Coronary artery (tissue), 2 donors: Measurements from ENCODE around the gene NLGN1.

Experiments
- DNase-seq: peaks from one replicate; pipeline ENCODE4 v3.0.0-alpha.2; 2017; ENCODE audit warnings: low spot score
- H3K27ac ChIP-seq, 2 donors: fragments of 200-600 bp; sonication (generic); one replicate each; pipeline ENCODE4 v1.5.1; 2016 to 2019
- H3K4me3 ChIP-seq: fragments of 200-600 bp; sonication (generic); 2 replicates; pipeline ENCODE4 v1.5.1; 2016; ENCODE audit warnings: mild to moderate bottlenecking, moderate library complexity
- CTCF ChIP-seq: fragments of 200-600 bp; sonication (generic); IDR thresholded peaks from one replicate; pipeline ENCODE4 v1.5.1; 2019; ENCODE audit warnings: antibody characterized with exemption

The NLGN1 gene

DNA sequence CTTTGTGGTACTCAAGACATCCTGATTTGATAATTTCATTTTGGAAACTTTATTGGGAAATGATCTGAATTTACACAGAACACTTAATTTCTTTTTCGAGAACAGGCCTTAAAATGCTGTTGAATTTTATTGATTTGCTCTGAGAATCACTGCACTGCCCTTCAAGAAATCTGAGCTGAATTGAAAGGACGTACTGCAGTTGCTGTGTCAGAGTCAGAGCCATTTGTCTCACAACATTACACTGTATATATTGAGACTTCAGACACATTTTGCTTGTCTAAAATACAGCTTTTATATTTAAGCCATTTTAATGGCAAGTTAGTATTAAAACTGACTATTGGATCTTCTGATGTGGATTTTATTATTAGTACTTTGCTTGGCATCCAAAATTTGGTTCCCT is 504.1 kb downstream of the NLGN1 start:
- Histone ChIP-seq H3K27ac (no peak overlapping the region), H3K4me3 (no peak overlapping the region)
- TF ChIP-seq CTCF: no peak
- no peak for DNase-seq

DNA sequence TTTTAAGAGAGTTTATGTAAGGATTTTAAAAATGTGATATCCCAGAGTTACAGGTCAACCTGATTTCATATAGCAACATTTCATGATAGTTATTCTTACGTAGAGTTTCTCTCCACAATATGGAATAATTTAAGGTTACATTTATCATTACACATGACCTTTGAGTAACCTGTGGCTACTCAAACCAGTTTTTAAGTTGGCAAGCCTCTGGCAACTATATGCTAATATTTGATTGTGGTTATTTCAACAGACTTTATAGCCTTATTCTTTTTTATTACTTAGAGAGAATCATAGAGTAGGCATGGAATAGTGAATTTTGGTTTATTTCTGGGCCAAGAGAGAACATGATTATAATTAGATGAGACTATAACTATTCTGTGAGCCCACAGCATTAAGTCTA is 504.9 kb downstream of the NLGN1 start:
- Histone ChIP-seq H3K27ac (no peak overlapping the region), H3K4me3 (no peak overlapping the region)
- DNase-seq: no peak
- TF ChIP-seq CTCF: no peak

- no peak overlapping the region for H3K4me3 ChIP-seq
- TF ChIP-seq CTCF: no peak
- DNase-seq: no peak
- no peak overlapping the region for H3K27ac ChIP-seq
These were observed 505.3 kb downstream of the NLGN1 start for GRCh38 chr3:173902871-173903270.

GRCh38 chr3:173905381-173905780 is 507.8 kb downstream of the NLGN1 start:
- no peak for TF ChIP-seq CTCF
- no peak for DNase-seq

DNA sequence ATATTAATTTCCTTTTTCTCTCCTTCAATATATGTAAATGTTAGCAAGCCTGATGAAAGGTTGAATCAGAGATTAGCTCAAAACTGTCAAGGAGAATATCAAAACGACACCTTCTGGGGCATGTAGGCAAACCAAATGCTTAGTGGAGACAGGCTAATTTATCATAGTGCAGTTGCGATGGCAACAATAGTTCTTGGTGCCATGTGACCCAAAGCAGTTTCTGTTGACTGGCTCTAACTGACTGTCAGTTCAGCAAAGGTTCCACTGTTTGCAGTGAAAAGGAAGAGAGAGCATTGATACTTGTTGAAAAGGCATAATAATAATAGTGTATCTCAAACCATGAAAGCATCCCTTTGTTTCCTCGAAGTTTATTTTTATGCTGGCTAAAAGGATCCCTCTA is 513.9 kb downstream of the NLGN1 start:
- no peak for TF ChIP-seq CTCF
- no peak overlapping the region for H3K4me3 ChIP-seq
- no peak for DNase-seq
- no peak overlapping the region for H3K27ac ChIP-seq

More at GRCh38 chr3:173905381-173905780, 507.8 kb downstream of the NLGN1 start:
- Histone ChIP-seq H3K27ac (no peak overlapping the region), H3K4me3 (no peak overlapping the region)

DNA sequence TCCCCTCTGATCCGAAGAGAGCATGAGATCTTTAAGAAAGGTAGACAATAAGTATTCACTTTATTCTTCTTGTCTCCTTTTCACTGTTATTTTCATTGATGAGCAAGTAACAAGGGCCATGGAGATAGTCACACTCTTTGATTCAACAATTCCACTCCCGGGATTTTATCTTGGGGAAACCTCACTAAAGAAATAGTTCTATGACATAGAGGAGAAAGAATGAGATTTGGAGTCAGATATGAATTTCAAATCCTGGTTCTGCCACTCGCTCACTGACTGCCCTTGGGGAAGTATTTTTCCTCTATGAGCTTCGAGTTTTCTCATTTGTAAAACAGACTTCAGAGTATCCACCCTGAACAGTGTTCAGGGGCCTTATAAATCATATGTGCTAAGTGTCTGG is 514.6 kb downstream of the NLGN1 start:
- no peak overlapping the region for H3K4me3 ChIP-seq
- DNase-seq: no peak
- H3K27ac ChIP-seq: no peak overlapping the region
- no peak for TF ChIP-seq CTCF

GRCh38 chr3:173913397-173913796 is 515.9 kb downstream of the NLGN1 start:
- no peak overlapping the region for H3K4me3 ChIP-seq
- no peak for DNase-seq
- no peak for TF ChIP-seq CTCF
- no peak overlapping the region for H3K27ac ChIP-seq
